GM23248 (cell line): ENCODE results near the gene SMCP.

Experiments used
- EZH2 ChIP-seq: fragments of 200-600 bp; sonication (generic); IDR thresholded peaks from 2 replicates; pipeline ENCODE4 v1.6.1; 2018; ENCODE audit warnings: antibody characterized with exemption, mild to moderate bottlenecking; ENCODE audit not compliant: insufficient read depth, poor library complexity, severe bottlenecking
- EZH2phosphoT487 ChIP-seq: fragments of 200-600 bp; sonication (generic); IDR thresholded peaks from 2 replicates; pipeline ENCODE4 v1.6.1; 2018; ENCODE audit warnings: antibody characterized with exemption, moderate library complexity, mild to moderate bottlenecking, low read depth; ENCODE audit not compliant: insufficient read depth

DNA sequence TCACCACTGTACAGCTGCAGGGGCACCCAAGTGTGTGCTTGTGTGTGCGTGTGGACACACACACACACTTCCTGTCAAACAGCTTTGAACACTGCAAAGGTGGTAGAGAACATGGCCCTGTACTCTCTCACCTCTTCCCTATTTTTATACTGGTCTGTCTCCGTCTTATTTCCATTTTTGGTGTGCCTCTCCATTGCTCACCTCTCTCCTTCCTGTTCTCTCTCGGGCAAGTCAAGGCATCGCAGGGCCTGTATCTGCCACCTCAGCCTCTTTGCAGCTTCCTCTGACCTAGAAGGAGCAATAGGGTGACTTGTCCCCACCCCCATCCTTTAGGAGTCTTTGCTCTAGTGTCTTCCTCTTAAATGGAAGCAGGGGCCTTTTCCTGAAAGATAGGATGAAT is 2.2 kb downstream of the SMCP start:
- TF ChIP-seq EZH2 (no peak), EZH2phosphoT487 (no peak)
